Measurements from ENCODE around the gene EPHX1.

Gene EPHX1

DNA sequence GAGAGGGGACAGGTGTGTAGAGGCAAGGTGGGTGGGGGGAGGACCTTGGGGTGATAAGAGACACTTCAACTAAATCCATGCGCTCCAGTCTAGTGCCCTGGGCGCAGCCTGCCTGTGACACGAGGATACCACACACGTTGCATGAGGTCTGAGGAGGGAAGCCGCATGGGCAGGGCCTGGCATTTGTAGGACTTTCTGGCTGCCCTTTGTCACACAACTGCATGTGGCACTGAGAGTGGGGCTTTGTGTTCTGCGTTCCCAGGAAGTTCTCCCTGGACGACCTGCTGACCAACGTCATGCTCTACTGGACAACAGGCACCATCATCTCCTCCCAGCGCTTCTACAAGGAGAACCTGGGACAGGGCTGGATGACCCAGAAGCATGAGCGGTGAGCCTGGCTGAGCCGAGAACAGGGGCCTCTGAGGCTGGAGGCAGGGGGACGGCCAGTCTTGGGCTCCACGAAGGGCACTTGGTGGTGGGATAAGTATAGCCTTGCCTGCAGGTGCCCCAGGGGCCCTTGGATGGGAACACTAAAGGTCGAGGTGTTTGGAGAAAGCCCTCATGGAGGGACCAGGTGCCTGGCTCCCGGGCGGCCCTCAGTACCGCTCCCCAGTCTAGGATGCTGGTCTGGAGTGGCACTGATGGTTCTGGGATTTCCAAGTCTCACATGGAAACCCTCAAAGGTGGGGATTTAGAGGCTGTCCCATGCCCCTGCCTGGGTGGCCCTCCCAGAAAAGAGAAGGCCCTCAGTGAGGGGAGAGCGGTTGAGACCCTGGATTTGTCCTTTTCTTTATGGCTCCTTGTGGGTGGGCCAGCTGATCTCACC, 34.5 kb downstream of the EPHX1 start:
- DNase-seq: no peak

DNA sequence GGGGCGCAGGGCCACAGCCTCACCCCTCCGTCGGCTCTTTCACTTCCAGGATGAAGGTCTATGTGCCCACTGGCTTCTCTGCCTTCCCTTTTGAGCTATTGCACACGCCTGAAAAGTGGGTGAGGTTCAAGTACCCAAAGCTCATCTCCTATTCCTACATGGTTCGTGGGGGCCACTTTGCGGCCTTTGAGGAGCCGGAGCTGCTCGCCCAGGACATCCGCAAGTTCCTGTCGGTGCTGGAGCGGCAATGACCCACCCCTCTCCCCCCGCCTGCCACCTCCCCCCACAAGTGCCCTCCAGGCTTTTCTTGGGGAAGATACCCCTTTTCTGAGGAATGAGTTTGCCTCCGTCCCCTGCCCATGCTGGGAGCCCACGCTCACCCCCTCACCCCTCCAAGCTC, 35.2 kb downstream of the EPHX1 start:
- no peak for DNase-seq

DNA sequence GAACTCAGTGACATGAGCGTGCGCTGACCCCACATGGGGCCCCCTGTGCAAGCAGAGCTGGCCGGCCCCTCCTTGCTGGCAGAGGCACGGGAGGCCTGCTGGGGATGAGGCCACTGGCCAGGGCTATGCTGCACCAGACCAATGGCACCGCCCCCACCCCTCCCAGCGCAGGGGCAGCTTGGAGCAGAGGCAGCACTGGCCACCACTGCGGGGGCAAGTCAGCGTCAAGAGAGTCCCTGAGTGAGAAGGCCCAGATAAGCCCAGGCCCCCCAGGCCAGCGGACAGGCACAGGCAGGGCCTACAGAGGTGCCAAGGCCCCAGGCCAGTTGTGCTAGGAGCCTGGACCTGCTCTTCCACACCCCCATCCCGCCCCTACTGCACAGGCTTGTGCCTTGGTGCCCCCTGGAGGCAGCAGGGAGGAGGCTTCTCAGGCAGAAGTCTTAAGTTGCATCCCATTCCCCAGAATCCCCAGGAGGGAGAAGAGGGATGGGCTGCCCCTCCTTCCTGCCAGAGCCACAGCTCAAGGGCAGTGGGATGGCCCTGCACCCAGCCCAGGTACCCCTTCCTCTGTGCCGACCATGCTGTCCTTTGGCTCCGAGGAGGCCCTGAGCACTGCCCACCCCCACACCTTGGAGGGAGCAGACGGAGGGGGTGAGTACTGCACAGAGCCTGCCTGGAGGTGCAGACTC, 35.8 kb downstream of the EPHX1 start:
- DNase-seq: peak; percentile 70

DNA sequence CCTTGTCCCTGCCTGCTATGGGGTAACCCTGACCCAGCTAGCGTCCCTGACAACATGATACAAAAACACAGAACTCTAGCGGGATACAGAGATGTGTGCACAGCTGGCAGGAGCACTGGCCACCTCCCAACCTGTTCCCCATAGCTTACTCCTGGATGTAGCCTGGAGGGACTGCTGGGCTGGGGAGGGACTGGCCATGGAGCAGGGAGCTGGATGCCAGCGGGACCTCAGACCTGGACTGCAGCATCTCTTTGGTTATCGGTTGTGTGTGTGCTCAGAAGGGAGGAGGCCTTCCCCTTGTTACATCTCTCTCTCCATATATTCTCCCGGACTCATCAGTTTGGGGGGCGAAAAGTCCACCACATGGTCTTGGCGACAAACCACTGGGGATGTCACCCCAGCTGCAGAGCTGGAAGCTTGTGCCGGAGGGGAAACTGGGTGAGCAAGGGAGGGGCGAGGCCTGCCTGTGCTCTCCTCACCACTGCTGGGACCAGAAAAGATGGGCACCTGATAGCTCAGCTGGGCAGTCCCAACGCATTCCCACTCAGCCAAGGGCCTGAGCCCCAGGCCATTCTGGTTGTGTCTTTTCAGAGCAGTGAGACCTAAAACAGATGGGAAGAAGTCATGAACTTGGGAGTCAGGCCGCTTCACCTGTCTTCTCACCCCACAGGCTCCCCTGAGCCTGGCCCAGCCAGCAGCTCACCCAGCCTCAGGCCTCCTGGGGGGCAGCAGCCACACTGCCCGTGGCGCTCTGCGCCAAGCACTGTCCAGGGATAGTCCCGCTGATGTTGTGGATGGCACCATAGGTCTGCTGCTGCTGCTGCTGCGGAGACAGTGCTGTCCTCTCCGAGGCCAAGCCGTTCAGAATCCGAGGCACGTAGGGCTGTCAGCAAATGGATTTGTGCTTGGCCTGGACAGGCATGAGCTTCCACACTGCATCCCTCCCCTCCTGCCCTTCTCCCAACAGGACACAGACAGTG, 36.7 kb downstream of the EPHX1 start:
- no peak for DNase-seq

DNA sequence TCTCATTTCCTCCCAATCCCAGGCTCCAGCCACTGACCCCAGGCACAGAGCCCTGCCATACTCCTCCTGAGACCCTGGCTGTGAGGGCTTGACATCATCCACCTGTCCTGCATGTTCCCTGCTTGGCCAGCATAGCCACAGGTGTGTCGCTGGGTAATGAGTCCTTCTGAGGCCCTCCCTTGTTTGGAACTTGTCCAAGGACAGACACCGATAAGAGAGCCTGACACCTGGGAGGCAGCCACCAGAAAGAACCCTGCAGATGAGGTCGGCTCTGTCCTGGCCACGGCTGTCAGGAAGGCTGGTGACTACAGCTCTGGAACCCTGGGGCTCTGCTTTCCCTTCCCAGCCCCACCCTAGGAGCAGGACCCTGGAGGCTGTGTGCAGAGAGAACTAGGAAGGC, 37.7 kb downstream of the EPHX1 start:
- DNase-seq: peak; percentile 93

DNA sequence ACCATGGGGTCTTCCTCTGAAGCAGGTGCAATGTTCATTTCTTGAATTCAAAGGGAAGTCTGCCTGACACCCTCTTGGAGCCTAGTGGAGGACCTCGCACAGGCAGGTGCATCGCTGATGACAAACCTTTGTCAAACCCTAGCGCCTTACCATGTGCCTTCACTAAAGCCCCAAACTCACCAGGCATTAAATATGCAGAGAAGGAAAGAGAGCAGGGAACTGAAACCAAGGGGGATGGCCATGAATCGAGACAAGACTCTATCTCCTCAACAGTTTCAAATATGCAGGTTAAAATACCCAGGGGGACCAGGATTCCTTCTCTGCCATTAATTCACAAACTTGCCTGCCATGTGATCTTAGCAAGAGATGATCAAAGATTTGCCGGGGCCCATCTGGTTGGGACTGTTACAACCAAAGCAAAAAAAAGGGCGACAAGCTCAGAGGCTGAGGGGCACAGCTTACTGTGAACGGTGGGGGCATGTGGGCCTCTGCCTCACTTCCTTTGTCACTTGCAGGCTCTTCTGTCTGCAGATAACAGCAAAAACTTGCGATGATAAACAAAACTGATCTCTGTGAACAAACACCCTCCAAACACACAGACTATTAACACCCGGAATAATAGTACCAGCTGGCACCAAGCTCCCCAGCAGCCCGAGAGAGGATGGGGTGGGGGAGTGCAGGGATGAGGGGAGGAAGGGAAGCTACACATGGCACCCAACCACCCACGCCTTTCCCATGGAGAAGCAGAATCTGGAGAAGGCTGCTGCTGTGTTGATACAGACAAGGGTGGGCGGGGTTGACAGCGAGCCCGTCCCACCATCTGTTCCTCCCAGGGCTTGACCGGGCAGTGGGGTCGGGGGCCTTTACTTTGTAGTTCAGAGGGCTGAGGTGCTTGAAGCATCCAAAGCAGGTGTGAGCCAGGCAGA, 38.4 kb downstream of the EPHX1 start:
- DNase-seq: peak; percentile 45

DNA sequence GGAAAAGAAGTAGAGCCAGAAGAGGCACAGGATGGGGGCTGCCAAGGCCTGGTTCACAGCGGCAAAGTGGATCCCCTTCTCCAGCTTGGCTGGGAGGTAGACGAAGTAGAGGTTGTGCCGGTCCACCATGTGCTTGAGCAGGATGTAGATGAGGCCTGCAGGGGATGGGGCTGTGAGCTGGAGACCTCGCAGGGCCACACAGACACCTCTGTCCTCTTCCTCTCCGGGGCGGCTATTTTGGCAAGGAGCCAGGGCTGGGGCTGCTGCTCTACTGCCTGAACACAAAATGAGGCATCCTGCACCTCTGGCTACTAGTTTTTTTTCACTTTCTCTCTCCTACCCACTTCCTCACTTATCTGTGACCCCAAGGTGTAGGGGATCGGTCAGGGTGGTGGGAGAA, 40.0 kb downstream of the EPHX1 start:
- no peak for DNase-seq

DNA sequence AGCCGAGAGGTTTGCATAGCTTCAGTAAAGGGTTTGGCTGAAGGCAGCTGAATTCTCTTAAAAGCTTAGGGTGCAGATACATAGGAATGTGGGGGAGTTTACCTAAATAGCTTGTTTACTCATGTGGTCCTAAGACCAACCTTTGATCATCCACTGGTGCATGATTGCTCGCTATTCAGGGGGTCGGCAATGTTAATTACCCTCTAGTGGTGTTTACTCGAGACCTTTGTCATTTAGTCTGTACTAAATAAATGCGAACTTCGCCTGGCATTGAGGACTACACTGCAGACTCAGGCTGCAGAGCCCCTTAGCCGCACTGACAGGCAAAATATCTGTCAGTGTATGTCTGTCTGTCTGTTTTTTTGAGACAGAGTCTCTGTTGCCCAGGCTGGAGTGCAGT, 40.4 kb downstream of the EPHX1 start:
- DNase-seq: no peak

DNA sequence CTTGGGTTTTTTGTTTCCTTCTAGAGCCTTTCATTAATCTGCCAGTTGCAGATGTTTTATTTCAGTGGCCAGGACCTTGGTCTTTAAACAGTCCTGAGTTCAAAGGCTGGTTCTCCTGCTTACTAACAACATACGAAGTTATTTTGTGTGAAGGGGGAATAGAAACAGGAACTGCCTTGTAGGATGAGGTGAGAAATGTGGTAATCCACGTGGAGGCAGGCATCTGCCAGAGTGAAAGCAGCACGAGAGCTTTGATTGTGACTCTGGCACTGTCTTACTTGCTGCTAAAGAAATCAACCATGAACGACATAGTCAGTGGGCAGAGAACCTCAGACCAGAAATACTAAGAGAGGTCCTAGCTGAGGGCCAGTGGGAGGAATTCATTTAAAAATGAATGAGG, 41.9 kb downstream of the EPHX1 start:
- DNase-seq: no peak

DNA sequence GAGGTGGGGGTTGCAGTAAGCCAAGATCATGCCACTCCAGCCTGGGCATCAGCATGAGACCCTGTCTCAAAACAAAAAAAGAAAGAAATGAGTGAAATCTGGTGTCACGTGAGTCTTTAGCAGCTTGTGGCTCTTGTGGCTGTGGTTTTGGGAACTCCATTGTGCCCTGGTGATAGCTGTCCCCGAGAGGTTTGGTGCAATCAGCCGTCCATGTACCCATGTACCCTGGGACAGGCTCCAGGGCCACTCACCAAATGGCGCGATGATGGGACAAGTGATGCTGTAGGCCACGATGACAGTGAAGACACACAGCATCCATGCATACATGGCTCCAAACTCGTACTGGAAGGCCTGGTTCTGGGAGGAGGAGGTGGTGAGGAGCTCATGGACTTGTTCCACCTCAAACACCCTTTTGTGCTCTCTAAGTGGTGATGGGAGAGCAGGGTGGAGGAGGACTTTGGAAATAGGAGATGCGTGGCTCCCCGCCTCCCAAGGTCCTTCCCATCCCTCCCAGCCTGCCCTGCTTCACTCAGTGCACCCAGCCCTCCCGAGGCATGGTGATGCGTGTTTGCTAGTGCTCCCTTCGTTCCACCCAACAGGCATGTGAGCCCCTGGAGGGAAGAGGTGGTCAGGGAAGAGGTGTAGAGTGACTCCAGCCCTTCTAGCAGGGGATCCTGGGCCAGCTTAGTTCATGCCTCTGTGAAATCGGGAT, 42.6 kb downstream of the EPHX1 start:
- no peak for DNase-seq

DNA sequence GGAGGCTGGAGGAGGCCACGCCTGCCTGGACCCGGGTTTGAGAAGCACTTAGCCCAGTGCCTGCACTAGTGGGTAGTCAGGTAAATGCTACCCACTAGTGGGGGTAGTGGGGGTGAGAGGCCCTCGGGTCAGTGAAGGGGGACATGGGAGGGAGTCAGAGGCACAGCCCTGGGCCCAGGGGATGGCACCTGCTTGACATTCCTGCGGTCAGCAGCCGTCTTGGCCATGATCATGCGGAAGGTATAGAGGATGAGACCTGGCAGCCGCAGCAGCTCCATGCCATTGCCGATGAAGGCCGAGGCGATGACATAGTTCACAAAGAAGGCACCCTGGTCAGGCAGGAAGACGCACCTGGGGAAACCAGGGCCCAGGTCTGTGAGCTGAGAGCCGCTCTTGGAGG, 43.5 kb downstream of the EPHX1 start:
- no peak for DNase-seq

DNA sequence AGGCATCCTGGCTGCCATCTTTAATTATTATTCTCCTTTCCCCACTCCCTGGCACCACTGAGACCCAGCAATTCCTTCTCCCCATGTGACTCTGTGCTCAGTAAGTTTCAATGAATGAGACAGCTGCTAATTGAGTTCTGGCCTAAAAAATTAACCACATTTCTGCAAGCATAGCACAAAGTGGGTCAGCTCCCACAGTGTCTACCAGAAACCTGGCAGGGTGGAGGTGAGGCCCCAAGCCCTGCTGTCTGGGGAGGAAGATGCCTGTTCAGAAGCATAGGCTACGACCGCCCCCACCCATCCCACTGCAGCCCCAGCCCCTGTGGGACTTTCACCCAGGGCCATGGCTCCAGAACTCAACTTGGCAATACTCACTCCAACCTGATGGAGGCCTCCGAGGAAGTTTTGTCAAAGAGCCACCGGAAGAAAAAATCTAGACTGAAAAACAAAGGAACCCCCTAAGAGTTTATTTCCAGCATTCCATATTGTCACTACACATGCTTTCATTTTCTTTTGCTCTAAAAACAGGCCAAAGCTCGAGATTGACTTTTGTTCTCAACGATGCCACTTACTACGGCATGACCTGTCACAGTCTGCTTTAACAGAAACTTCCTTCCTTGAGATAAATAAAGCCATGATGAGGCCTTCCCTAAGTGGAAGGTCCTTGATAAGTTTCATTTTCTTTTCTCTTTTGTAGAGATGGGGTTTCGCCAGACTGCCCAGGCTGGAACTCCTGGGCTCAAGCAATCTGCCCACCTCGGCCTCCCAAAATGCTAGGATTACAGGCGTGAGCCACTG, 45.8 kb downstream of the EPHX1 start:
- DNase-seq: no peak

DNA sequence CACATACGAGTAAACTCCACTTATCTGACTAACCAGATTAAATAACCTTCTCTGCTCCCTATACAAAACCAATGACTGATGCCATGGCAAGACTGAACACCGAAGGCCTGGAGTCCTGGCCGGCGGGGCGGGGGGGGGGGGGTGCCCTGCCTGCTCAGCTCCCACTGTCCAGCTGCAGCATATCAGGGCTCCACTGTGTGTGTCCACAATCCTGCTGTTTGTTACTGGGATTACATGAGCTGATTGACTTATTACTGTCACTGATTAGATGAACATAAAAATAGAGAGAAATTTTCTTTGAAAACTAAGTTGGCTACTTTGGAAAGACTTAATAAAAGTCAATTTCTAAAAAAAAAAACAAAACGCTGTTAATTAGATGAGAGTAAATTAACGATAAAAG, 47.3 kb downstream of the EPHX1 start:
- no peak for DNase-seq

DNA sequence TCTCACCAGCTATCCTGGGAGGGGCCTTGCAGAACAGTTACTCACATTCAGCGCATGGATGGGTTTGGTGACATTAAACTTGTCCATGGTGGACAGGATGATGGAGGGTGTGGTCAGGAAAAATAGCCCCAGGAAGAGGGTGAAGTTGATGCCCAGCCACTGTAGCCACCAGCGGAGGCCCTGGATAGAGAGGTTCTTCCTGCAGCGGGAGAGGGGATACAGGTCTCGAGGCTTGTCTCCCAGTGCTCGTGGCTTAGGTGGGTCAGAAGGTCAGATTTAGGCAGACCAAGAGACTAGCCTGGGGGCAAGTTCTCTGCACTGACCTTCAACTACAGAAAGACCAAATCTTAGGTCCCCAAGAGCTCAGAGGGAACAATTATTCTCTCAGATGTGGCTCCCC, 49.2 kb downstream of the EPHX1 start:
- no peak for DNase-seq

DNA sequence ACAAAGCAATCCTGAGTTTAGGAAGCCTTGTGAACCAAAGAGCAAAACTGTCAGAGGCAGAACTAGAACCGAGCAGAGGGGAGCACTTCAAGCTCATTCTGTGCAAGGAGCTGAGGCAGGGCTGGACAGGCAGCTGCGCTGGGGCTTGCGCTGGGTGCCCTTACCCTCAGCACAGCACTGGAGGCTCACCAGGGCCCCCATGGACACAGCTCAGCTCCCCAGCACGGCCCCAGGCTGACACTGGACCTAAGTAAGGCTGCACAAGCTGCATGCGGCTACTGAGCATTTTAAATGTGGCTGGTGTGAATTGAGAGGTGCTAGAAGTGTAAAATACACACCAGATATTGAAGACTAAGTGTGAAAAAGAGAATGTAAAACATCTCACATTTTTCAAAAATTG, 50.2 kb downstream of the EPHX1 start:
- no peak for DNase-seq

DNA sequence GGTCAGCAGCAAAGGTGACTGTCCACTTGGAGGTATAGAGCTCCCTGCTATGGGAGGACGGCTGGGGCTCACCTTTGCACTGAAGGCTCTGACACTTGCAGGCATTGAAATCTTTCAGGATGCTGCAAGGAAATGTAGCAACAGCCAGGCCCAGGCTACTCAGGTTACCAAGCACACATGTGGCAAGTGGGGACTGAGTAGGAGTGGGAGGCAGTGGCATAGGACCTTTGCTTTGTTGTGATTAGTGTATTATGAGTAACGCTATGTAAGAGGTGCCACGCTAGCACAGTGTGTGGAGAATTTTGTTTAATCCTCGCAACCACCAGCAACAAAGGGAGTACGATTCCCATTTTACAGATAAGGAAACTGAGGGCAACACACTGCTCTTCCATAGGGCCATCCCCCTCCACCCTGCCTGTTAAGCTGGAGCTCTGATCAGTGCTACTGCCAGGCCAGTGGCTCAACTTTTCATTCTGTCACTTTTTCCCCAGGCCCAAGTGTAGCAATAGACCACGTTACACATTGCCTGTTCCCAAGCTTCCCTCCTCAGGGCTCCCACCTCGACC, 51.0 kb downstream of the EPHX1 start:
- DNase-seq: no peak

DNA sequence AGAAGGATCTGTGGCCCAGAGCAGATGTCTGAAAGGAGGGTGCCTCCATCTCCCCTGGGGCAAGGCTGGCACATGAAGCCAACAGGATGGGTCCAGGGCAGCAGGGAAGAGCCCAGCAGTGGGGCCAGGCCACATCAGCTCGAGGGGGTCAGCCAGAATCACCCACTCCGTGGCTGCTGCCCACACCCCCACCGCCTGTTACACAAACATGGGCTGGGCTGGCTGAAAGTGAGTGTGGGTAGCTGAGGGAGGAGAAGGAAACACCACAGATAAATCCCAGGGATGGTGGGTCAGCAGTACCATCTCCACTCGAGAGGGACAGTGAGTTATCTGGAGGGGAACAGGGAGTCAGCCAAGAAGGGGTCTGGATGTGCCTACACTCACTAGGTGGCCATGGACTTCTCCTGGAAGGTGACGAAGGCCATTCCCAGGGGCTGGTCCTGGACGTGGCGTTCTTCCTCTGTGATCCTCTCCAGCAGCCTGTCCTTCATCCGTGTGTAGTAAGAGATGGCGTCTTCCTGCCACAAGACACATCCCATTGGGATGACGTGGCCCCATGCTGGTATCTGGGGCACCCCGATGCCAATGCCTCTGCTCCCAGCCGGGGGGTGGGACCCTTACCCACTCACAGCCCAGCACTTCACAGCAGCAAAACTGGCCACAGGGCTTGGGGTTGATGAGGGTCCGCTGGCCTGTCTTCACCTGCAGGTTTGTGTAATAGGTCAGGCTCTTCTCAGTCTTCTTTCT, 52.1 kb downstream of the EPHX1 start:
- DNase-seq: no peak

DNA sequence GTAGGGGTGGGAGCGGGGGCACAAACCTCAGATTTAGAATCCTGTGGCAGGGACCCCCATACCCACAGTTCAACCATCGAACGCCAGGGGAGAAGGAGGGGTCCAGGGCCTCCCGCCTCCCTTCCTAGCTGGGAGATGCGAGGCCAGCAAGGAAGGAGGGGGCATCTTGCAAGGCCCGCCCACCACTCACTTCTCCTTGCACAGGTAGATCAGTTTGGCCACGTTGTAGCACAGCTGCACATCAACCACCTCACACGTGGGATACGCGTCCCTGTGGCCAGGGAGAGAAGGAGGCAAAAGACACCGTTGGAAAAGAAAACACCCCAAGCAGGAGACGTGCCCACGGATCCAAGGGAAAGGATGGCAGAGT, 52.6 kb downstream of the EPHX1 start:
- no peak for DNase-seq

DNA sequence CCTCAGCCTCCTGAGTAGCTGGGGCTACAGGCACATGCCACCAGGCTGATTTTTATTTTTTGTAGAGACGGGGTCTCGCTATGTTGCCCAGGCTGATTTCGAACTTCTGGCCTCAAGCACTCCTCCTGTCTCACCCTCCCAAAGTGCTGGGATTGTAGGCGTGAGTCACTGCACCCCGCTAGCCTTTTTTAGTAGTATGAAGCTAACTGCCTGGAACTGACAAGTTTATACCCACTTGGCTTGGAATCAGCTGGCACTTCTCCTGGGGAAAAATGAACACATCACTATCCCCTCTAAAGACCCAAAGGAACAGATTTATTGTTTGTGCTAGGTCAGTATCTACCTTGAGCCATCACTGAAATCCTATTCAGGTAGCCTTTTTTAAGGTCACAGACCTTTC, 53.2 kb downstream of the EPHX1 start:
- no peak for DNase-seq

DNA sequence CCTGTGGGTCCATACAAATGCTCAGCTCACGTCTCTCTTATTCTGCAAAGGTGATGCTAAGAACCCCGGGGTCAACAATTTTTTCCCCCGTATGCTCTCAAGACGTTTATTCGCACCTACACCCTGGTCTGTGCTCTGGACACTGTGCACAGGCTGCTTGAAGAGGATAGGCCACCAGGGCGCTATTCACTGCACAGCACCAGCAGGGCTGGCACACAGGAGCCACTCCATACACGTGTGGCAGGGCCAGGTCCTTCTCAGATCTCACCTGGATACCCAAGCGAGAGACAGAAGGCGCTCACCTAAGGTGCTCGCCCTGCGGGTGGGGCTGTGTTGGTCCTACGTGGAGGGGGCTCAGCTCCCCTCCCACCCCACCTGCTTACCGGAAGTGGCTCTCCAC, 55.6 kb downstream of the EPHX1 start:
- peak; percentile 24 for DNase-seq

Data from DMS153 (cell line).